GM12874 (cell line): ENCODE data around the gene KRTAP5-6.

Experiments
- CTCF ChIP-seq: IDR thresholded peaks from 2 replicates; pipeline ENCODE4 v1.5.1; 2011; ENCODE audit warnings: low read depth, mild to moderate bottlenecking, control low read depth, low read length, moderate library complexity; ENCODE audit not compliant: insufficient read depth

The KRTAP5-6 gene

GRCh38 chr11:1728301-1728700 lies 31.3 kb downstream of the KRTAP5-6 start:
- no peak for TF ChIP-seq CTCF

- TF ChIP-seq CTCF: no peak
Measured at GRCh38 chr11:1728931-1729691, 32.1 kb downstream of the KRTAP5-6 start.

- no peak for TF ChIP-seq CTCF
Measured at GRCh38 chr11:1729692-1730011, 32.7 kb downstream of the KRTAP5-6 start.

GRCh38 chr11:1730059-1730629 lies 33.1 kb downstream of the KRTAP5-6 start:
- TF ChIP-seq CTCF: no peak

GRCh38 chr11:1731451-1732059 lies 34.6 kb downstream of the KRTAP5-6 start:
- TF ChIP-seq CTCF: no peak

GRCh38 chr11:1732418-1733008 lies 35.5 kb downstream of the KRTAP5-6 start:
- TF ChIP-seq CTCF: no peak

- TF ChIP-seq CTCF: no peak
Measured at GRCh38 chr11:1733009-1733715, 36.2 kb downstream of the KRTAP5-6 start.
